ENCODE results near the gene RBL2. TPM values are rescaled to one million over a fixed set of nuclear protein-coding genes. Genes with fewer than 3 reads are reported as not detected.
"Not testable (repeated sequence)": the region's sequence is repeated elsewhere in the genome, so short reads cannot be mapped to it uniquely, and the experiment has no call there.

RBL2 gene, protein sequence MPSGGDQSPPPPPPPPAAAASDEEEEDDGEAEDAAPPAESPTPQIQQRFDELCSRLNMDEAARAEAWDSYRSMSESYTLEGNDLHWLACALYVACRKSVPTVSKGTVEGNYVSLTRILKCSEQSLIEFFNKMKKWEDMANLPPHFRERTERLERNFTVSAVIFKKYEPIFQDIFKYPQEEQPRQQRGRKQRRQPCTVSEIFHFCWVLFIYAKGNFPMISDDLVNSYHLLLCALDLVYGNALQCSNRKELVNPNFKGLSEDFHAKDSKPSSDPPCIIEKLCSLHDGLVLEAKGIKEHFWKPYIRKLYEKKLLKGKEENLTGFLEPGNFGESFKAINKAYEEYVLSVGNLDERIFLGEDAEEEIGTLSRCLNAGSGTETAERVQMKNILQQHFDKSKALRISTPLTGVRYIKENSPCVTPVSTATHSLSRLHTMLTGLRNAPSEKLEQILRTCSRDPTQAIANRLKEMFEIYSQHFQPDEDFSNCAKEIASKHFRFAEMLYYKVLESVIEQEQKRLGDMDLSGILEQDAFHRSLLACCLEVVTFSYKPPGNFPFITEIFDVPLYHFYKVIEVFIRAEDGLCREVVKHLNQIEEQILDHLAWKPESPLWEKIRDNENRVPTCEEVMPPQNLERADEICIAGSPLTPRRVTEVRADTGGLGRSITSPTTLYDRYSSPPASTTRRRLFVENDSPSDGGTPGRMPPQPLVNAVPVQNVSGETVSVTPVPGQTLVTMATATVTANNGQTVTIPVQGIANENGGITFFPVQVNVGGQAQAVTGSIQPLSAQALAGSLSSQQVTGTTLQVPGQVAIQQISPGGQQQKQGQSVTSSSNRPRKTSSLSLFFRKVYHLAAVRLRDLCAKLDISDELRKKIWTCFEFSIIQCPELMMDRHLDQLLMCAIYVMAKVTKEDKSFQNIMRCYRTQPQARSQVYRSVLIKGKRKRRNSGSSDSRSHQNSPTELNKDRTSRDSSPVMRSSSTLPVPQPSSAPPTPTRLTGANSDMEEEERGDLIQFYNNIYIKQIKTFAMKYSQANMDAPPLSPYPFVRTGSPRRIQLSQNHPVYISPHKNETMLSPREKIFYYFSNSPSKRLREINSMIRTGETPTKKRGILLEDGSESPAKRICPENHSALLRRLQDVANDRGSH
- total RNA-seq (2014; rRNA removed) (13.8 and 14.2 TPM in 2 replicates), Bru-seq, nascent RNA (percentile 72 among the genes with signal in this experiment), BruChase-seq, experiment 1, labeled RNA remaining after a 6-hour chase (percentile 63 among the genes with signal in this experiment), BruChase-seq, experiment 2, labeled RNA remaining after a 2-hour chase (percentile 66 among the genes with signal in this experiment)
- long read RNA-seq, full-length matches to known transcripts: 34 of 142 reads
- long read RNA-seq, partial matches to known transcripts: 72 of 142 reads
- long read RNA-seq, other reads (novel, unspliced or antisense): 36 of 142 reads

GRCh38 chr16:53434377-53435065, at the start of gene RBL2:
Gene RBL2, plus strand, starts transcription at chr16:53434471. Its CDS starts 86 bp downstream, at chr16:53434557.
- ATAC-seq: peak; percentile 65
- no peaks in the 10 kb centered on the region for H3K36me3 ChIP-seq (ENCODE audit: low read depth, low read length)
- peak within 1 kb of the TSS; percentile 74 for H3K4me3 ChIP-seq (ENCODE audit: low read length)
- DNase-seq: peak; percentile 68
- H3K27ac ChIP-seq (ENCODE audit: low read length): peak within 1 kb of the TSS; percentile 62
- no peaks in the 10 kb centered on the region for H4K20me1 ChIP-seq (ENCODE audit: low read length)
- H3K27me3 ChIP-seq (ENCODE audit: low read length): no peaks in the 10 kb centered on the region
- peak within 1 kb of the TSS; percentile 98 for H3K4me2 ChIP-seq (ENCODE audit: low read length)
- peaks cover 14% of the 10 kb centered on the region for H3K4me1 ChIP-seq (ENCODE audit: insufficient read depth, low read length)
- peaks cover 31% of the 10 kb centered on the region for H3K79me2 ChIP-seq (ENCODE audit: low read length)
- no peaks in the 10 kb centered on the region for H3K9me2 ChIP-seq (replicated peaks; ENCODE audit: low read length)
- H2AFZ ChIP-seq (ENCODE audit: low read length): peak within 1 kb of the TSS; percentile 100
- CTCF ChIA-PET: interaction anchor here (0.8 kb wide), 1 partner anchor 152 kb away, joined by 4 read pairs; no protein-coding TSS in a partner anchor
- peak within 1 kb of the TSS; percentile 92 for H3K9ac ChIP-seq (ENCODE audit: low read length)
- H3K9me3 ChIP-seq (ENCODE audit: low read length): no peaks in the 10 kb centered on the region
- TF ChIP-seq CTCF (conservative IDR thresholded peaks at IDR 0.05; ENCODE audit: low read depth, low read length): no peak
- no peak for TF ChIP-seq EZH2 (IDR thresholded peaks at IDR 0.05; ENCODE audit: low read length, unreplicated experiment)
- no peak for TF ChIP-seq EZH2phosphoT487 (IDR thresholded peaks at IDR 0.05; ENCODE audit: borderline replicate concordance, low read length)
- H3F3A ChIP-seq (ENCODE audit: low read length, unreplicated experiment): no peaks in the 10 kb centered on the region
- intact Hi-C loops (cut with micrococcal nuclease): loop anchor here (5.0 kb wide), 1 partner anchor 68 kb away; the partner anchor contains the start of gene AKTIP
- no TSS peak for BruUV-seq (replicated peaks)
- POLR2A ChIA-PET (ENCODE audit: unreplicated experiment): no interaction called here

DNA sequence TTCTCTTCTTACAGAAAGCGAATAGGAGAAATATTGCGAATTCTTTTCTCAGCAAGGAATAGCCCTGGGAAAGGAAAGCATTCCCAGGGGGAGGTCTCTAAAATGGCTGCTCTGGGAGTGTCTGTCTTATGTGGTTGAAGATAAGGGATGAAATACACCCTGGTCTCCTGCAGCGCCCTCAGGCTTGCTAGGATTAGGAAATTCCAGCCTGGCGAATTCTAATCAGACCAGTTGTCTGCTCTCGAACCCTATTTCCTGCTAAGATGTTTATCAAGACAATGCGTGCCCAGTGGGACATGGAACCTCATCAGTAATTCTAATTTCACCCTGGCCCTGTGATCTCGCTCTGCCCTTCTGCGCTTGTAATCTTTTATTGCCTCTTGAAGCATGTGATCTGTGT, 49.7 kb upstream of the RBL2 start:
- H3K4me1 ChIP-seq (ENCODE audit: insufficient read depth, low read length); CTCF ChIA-PET; intact Hi-C loops (cut with micrococcal nuclease); H3F3A ChIP-seq (ENCODE audit: low read length, unreplicated experiment); H3K9ac ChIP-seq (ENCODE audit: low read length); H3K36me3 ChIP-seq (ENCODE audit: low read depth, low read length); H3K4me3 ChIP-seq (ENCODE audit: low read length); DNase-seq; POLR2A ChIA-PET (ENCODE audit: unreplicated experiment); BruUV-seq (replicated peaks); H3K9me2 ChIP-seq (replicated peaks; ENCODE audit: low read length); H3K27ac ChIP-seq (ENCODE audit: low read length); H4K20me1 ChIP-seq (ENCODE audit: low read length); H3K4me2 ChIP-seq (ENCODE audit: low read length); H2AFZ ChIP-seq (ENCODE audit: low read length); H3K27me3 ChIP-seq (ENCODE audit: low read length); ATAC-seq; H3K9me3 ChIP-seq (ENCODE audit: low read length); H3K79me2 ChIP-seq (ENCODE audit: low read length): not testable (repeated sequence)
